GM12872 (cell line): ENCODE results near the gene MLLT10.

Source experiments
- CTCF ChIP-seq: IDR thresholded peaks from 3 replicates; pipeline ENCODE4 v1.5.1; 2011; ENCODE audit warnings: low read depth, mild to moderate bottlenecking, low read length, moderate library complexity; ENCODE audit not compliant: insufficient read depth

Gene MLLT10

GRCh38 chr10:21688009-21688332 is 153.9 kb downstream of the MLLT10 start:
- TF ChIP-seq CTCF = no peak

- TF ChIP-seq CTCF = no peak
These were observed 154.8 kb downstream of the MLLT10 start for GRCh38 chr10:21688870-21689269.

GRCh38 chr10:21689881-21690280 is 155.8 kb downstream of the MLLT10 start:
- TF ChIP-seq CTCF = no peak

- no peak for TF ChIP-seq CTCF
These were observed 158.9 kb downstream of the MLLT10 start for GRCh38 chr10:21692916-21693315.

- no peak for TF ChIP-seq CTCF
These were observed 159.4 kb downstream of the MLLT10 start for GRCh38 chr10:21693418-21693817.

- TF ChIP-seq CTCF = no peak
These were observed 160.6 kb downstream of the MLLT10 start for GRCh38 chr10:21694631-21695030.

- no peak for TF ChIP-seq CTCF
These were observed 162.3 kb downstream of the MLLT10 start for GRCh38 chr10:21696302-21696701.

- TF ChIP-seq CTCF = no peak
These were observed 165.5 kb downstream of the MLLT10 start for GRCh38 chr10:21699575-21699974.
